Measurements from ENCODE around the gene NECAB3.

The NECAB3 gene

DNA sequence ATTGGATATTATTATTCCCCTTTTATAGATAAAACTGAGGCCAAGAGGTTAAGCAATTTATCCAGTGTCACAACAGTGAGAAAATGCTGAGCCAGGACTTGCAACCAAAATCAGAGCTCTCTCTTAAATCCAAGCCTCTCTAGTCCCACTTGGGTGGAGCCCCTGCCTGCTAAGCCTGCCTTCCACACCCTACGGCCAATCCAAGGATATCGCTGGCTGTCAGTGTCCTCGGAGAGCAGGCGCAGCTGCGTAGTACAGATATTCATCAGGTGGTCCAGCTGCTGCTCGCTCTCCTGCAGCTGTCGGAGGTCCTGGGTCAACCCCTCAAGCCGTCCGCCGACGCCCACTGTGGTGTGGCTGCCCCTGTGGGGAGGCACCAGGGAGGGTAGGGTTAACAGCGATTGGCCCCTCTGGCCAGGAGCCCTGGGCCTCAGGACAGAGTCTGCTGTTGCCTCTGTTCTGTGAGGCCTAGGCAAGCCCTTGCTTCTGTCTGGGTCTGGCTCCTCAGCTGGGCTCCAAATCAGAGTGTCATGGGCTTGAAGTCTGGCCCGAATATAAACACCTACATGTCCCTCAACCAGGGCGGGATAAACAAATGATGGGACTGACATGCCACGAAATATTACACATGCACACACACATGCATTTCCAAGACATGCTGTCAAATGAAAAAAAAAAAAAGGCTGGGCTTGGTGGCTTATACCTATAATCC, 3.9 kb upstream of the NECAB3 start:
- DNase-seq (ENCODE audit: low spot score) = no peak

DNA sequence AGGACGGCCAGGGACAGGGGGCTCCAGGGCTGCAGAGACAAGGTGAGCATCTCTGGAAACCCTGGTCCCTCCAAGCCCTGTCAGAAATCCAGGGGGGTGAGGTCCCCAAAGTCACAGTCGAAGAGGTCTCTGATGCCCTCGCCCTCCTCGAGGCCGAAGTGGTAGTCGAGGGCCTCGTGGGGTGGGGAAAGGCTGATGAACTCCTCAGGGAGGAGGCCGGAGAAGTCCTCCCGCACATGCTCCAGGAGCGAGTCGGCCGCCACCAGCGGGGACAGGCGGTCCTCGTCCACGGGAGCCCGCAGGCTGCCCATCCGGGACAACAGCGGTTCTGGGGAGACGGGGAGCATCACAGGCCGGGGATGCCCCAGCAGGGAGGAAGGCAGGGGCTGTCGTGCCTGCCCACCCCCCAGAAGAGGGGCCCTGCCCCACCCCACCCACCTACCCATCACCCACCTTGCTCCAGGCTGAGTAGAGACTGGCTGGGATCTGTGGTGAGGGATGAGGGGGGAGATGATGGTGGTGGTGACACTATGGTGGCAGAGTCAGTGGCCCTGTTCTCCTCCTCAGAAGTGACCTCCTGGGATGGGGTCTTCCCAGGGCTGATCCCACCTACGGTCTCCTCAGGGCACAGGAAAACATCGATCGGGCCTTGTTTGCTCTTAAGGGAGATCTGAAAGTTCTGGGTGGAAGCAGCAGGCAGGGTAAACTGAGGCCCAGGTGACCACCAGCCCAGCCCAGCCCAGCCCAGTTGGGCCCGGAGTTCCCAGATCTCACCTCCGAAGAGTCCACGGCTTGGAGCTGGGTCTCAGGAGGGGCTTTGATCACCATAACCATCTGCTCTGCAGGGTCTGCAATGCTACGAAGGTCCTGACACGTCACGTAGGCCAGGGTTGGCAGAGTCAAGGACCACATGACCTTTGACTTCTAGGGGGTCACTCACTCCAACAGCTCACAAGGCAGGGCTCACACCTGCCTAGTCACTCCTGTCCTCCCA, 2.7 kb upstream of the NECAB3 start:
- no peak for DNase-seq (ENCODE audit: low spot score)

DNA sequence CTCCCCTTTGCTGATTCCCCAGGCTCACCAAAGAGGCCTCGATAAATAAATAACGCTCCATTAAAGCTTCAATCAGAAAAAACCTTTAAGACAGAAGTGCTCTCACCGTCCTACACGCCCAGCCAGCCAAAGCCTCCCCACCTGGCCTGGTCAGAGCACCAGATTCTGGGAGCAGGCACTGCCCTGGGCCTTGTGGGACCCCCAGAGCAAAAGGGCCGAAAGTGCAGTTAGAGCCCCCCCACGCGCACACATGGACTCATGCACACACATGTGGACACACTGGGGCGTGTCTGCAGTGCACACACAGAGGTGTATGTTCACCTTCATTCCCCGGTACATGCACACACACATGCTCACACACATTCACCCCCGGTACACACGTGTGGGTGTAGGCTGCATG, 1.9 kb upstream of the NECAB3 start:
- peak; percentile 47 for DNase-seq (ENCODE audit: low spot score)

DNA sequence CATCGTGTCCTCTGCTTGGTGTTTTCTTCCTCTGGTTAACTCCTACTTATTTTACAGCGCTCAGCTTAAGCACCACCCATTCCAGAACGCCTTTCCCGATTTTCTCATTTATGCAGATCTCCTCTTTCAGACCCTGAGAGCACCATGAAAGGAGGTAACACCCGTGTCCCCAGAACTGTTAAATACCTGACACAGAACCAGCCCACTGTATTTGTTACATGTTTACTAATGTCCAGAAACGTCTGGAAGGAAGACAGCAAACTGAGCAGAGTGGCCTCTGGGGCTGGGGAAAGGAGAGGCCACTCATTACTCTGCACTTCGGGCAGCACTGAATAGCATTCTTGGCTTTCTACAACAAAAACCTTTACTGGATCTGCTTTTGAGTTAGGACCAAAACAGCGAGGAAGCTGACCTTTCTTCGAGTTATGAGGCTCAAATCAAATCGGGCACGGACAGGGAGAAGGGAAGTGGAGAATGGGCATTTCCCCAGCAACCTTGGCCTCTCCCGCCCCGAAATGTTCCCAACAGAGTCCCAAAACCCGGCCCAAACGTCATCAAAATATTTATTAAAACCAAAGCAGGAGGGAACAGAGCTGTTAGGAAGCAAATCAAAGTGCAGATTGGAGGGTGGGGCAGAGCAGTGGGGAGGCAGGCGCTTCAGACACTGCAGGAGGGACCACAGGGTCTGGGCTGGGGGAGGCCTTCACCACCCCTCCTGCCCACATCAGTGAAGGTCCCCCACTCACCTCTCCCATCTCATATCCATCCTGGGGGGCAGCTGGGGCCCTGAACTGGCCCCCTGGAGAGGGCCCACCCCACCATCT, 1.1 kb upstream of the NECAB3 start:
- DNase-seq (ENCODE audit: low spot score) = peak; percentile 50

DNA sequence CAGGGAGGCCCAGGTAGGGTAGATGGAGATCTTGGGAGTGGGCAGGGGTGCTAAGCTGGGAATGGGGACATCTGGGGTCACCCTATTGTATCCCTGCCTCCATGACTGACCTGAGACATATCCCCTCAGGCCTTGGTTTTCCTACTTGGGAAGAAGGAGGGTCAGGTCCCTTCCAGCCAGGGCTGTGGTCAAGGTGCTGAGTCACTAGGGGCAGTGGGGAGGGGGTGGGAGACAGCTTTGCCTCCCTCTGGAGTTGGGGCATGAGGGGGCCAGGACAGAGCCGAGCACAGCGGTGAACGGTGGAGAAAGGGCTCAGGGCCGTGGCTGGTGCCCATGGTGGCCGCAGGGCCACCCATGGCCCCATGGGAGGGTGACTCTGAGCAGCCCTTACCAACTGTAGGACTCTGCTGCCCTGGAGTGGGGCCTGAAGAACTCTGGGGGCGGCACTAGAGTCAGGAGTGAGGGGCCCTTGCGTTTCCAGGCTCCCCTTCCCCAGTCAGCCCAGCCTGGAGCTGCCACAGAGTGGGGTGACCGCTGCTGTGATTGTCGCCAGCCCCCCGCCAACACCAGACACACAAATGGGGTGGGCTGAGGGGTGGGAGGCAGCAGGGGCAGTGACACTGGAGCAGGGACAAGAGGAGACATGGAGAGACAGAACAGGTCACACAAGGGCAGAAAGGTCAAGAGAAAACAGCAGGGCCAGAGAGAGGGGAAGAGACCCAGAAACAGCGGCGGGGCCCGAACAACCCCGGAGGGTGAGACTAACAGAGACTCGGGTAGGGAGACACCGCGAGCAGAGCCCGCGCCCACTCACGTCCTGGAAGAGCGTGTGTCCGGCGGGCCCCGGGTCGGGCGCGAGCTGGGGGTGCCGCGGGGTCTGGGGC, 576 bp downstream of the NECAB3 start:
- DNase-seq (ENCODE audit: low spot score) = peak; percentile 87

DNA sequence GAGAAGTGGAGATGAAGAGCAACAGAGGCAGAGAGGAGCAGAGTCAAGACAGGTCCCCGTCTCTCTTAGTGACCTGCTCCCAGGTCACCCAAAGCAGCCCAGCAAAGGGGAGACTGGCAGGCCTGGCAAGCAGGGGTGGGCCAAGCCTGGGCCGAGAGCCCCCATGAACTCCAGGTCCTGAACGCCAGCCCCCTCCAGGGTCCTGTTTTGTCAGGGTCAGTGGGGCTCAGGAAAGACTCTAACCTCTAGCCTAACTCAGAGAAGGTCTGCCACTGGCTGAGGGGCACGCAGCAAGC, 1.2 kb downstream of the NECAB3 start:
- no peak for DNase-seq (ENCODE audit: low spot score)

DNA sequence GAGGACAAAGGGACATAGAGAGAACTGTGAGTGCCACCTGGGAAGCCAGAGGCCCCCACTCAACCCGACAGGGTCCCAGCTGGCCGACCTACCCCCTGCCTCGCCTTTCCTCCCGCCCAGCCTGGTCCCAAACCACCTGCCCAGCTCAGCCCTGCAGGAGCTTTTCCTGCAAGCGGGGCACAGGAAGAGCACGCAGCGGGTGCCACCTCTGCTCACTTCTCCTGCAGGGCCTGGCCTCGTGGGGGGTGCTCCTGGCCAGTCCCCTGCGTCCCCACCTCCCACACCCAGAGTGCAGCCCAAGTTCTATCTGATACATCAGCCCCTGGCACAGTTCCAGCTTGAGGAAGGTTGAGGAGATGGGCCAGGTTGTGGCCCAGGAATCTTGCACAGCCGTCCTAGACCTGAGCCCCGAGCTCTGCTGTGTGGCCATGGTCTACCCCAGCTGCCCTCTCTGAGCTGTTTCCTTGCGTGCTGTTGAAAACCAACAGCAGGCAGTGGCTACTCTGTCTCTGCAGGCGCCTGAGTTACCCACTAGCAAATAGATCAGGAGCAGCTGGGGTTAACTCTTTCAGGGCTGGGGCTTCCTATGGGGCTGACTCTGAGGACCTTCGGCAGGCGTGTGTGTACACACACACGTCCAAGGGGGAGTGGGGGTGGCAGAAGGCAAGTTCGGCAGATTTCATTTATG, 1.7 kb downstream of the NECAB3 start:
- peak; percentile 73 for DNase-seq (ENCODE audit: low spot score)

DNA sequence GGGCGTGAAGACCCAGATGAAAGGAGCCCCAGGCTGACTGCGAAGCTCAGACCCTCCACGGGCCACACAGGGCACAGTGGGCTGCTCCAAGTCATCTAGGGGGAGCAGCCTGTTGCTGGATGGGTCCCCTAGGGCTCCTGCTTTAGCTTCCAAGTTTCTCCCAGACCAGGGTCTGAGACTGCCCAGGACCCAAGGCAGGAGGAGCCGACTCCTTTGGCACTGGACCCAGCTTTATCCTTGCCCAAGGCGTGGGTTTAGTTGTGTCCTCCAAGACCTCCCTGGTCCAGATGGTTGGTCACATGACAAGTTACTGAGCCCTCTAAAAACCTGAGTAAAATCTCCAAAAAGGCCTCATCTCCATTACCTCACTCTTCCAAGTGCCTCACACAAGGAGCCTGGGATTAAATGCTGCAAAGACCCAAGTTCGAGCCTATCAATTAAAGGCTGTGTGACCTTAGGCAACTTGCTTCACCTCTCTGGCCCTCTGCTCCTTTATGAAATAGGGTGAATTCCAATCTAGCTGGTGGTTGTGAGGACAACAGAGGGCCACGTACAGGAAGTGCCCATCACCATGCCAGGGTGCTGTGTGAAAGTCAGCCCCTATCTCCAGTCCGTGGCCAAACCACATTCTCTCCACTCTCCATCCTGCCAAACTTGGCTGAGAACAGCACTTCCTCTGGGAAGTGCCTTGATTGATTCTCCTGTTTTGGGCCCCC, 2.5 kb downstream of the NECAB3 start:
- no peak for DNase-seq (ENCODE audit: low spot score)

DNA sequence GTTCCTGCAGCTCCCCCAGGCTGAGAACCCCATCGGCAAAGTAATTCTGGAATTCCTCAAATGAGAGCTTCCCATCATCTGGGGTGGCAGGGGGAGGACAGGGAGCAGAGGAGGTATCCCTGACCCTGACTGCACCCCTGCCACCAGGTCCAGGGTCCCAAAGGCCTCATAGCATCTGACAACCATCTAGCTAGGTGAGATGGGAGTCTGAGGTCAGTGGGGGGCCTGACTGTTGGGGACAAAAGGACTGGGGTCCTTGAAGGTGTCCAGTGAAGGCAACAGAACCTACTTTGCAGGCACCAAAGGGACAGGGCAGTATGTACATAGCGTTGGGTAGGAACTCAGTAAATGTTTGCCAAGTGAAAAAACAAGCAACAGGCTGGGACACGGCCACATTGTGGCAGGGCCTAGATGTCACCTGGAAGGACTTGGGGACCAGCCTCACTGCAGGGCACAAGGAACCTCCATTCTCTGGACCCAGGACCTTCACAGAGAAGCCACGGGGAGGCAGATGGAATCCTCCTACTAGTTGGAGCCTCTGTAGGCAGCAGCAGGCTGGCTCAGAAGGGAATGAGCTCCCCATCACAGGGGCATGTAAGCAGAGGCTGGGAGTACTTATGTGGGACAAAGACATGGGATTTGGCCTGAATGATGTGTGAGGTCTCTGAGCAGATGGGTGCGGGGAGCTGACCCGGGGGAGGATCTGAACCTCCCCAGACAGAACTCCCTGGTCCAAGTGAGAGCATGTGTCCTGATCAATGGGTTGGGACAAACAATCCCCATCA, 3.3 kb downstream of the NECAB3 start:
- DNase-seq (ENCODE audit: low spot score) = no peak

DNA sequence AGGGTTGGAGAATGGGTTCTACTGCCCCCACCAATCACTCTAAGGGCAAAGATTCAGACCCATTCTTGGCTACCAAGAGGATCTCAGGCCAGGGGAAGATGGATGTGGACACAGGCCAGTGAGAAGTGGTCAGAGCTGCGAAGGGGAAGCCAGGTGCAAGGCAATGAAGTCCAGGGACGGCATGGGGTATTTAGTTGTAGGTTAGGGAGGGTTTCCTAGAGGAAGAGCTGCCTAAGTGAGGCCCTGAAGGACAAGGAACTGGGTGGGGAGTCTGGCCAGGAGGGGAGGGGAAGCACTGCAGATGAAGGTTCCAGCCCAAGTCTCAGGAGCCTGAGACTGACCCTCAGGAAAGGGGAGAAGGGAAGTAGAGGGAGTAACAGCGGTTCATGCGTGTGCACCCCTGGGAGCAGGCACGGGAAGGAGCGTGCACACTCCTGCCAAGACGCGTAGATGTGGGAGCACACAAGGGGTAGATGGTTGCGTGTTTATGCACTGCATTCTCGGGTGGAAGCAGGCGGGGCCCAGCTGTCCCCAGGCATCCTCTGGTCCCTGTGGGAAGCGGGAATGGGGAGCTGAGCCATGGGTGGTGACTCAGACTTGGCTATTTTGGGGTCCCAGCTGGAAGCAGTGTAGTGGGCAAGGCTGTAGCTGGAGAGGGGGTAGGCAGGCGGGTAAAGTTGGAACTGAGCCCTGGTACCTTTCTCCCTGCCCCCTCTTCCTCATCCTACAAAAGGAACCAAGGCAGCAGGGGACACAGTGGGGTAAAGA, 4.2 kb downstream of the NECAB3 start:
- DNase-seq (ENCODE audit: low spot score) = no peak

DNA sequence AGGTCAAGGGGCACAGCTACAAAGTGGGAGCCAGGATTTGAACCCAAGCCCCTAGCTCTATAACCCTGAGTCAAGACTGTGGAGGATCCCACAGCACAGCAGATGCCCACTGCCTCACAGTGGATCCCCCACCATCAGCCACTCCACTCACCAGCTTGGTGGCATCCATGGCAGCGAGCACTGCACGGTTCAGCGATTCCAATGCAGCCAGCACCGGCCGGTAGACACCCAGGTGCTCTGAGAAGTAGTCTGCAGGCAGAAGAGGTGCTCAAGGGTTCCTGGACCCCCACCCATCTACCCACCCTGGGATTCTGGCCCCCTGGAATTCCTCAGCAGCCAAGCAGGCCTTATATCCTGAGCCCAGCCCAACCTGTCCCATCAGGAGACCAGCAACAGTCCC, 5.0 kb downstream of the NECAB3 start:
- DNase-seq (ENCODE audit: low spot score) = no peak

DNA sequence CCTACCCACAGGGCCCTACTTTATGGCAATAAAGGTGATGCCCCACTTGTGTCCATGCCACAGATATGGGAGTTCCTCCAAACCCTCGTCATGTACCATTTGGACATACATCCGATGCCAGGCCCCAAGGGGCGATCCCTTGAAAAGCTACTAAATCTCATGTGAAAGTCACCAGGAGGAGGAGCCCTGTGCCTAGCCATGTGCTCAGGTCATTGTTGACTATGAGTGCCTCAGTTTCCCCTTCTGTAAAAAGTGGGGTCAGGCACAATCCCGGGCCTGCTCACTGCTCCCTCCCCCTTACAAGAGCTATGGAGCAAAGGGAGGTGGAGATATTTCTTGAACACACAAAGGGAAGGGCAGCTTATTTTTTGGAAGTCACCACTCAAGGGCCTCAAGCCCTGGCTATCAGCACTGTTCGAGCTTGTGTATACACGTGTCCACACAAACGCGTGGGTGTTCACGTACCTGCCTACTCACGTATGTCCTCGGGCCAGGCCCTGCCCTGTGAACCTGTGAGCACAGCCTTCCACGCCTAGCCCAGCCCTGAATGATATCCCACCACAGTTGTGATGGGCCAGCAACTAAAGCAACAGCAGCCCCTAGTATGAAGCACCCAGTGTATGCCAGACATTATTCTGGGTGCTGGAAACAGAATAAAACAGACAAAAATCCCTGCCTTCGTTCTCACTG, 5.6 kb downstream of the NECAB3 start:
- no peak for DNase-seq (ENCODE audit: low spot score)

DNA sequence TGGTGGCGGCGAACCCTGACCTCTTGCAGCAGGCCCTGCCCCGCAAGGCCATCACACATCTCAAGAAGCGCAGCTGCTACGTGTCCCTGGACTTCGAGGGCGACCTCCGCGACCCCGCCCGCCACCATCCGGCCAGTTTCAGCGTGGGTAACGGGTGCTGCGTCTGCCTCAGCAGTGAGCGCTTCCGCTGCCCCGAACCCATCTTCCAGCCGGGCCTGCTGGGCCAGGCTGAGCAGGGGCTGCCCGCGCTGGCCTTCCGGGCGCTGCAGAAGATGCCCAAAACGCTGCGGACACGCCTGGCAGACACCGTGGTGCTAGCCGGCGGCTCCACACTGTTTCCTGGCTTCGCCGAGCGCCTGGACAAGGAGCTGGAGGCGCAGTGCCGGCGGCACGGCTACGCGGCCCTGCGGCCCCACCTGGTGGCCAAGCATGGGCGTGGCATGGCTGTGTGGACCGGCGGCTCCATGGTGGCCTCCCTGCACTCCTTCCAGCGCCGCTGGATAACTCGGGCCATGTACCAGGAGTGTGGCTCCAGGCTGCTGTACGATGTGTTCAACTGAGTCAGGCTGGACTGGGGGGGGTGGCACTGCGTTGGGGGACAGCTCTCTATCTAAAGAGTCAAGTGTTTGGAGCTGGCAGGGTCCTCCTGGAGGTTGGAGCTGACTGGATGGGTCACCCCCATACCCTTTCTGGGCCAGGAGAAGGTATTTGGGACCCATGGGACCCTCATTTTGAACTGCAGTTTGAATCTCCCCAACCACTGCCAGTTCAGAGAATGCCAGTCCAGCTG, 6.4 kb downstream of the NECAB3 start:
- DNase-seq (ENCODE audit: low spot score) = peak; percentile 99

DNA sequence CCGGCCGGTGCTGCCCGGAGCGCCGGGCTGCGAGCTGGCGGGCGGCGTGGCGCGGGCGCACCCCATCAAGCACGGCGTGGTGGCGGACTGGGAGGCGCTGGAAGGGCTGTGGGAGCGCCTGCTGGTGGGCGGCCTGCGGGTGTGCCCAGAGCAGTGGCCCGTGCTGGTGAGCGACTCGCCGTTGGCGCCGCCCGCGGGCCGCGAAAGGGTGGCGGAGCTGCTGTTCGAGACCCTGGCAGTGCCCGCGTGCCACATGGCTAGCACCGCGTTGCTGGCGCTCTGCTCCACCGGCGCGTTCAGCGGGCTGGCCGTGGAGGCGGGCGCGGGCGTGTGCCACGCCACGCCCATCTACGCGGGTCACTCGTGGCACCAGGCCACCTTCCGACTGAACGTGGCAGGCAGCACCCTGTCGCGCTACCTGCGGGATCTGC, 7.0 kb downstream of the NECAB3 start:
- DNase-seq (ENCODE audit: low spot score) = peak; percentile 70

DNA sequence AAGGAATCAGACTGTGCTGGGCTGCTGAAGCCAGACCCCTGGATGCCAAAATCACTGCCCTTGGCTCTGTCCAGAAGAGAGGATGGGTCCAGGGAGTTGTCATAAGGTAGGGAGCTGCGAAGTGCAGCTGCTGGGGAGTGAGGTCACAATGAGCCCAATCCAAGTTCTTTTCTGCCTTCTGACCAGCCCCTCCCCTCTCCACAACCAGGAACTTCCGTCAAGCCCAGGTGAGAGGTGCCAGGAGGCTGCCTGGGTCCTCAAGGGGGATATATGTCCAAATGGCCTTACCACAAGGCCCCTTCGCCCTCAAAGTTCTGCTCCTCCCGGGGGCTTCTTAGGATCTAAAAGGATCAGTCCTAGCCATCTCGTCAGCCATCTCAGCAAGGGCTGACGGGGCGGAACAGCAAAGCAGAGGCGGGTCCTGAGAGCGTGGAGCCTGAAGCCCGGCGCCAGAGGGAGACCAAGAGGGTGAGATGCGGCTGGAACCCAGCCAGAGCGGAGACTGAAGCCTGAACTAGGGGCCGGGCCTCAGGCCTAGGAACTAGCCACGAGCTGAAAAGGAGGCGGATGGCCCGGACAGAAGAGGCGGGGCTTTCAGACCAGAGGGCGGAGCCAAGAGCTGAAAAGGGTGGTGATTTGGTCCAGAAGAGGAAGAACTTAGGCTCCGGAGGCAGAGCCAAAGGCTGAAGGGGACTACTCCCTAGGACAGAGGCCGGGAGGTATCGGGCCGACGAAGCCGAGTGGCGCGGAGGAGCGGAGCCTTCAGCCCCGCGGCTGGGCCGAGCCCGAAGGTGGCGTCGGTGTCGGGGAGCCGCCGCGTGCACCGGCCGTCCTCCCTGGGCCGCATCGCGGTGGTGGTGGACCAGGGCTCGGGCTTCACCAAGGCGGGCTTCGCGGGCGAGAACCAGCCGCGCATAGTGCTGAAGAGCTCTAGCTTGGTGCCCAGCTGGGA, 7.7 kb downstream of the NECAB3 start, which contains the start of gene ACTL10:
Gene ACTL10, plus strand, starts transcription at position 651 of the 952 bp plus-strand sequence. CDS start 555 bp downstream, outside the sequence.
- peak; percentile 100 for DNase-seq (ENCODE audit: low spot score)

DNA sequence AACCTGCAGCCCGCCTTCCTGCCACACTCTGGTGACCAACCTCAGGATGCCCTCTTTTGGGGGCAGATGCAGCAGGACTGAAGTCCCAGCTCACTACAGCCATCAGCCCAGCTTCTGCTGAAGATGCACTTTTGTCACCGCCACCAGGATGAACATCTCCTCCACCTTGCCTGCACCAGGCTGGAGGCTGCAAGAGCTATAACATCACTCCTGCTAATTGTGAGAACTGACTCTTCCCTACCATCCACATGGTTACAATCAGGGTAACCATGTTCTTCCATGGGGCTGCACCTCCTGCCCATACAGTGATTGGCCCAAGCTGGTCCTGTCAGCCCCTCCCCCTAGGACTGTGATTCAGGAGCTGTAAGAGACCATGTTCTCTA, 9.5 kb downstream of the NECAB3 start:
- no peak for DNase-seq (ENCODE audit: low spot score)
